ENCODE results near the gene SPRED2.

The SPRED2 gene

DNA sequence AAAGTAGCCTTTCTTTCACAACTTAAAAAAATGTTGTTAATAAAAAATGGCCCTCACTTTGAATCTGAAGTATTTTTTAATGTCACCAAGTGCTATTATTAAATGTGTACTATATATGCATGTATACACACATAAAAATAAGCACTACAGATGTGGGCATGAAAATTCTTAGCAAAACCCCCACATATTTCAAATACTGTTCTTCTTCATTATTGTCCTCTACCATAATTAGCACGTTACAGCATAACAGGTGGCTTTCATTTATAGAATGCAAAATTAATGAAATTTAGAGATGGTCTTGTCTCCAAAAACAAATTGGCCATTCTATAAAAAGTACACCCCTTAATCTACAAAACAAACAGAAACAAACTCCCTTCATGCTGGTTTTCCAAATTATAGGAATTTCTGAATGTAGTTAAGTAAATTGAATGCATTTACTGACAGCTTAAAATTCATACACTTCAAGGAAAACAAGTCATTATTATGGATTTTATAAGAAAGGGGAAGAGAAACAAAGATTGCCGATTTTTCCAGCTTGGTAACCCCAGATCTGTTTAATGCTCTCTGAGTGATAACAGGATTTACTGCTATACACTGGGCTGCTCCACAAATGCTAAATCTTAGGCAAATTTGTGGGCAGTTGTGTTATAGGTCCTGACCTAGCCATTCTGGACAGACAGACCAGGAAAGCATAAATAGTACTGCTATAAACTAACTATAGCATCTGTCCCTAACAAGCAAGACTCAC, 67.2 kb downstream of the SPRED2 start:
- no peak for DNase-seq (ENCODE audit: low read depth)

DNA sequence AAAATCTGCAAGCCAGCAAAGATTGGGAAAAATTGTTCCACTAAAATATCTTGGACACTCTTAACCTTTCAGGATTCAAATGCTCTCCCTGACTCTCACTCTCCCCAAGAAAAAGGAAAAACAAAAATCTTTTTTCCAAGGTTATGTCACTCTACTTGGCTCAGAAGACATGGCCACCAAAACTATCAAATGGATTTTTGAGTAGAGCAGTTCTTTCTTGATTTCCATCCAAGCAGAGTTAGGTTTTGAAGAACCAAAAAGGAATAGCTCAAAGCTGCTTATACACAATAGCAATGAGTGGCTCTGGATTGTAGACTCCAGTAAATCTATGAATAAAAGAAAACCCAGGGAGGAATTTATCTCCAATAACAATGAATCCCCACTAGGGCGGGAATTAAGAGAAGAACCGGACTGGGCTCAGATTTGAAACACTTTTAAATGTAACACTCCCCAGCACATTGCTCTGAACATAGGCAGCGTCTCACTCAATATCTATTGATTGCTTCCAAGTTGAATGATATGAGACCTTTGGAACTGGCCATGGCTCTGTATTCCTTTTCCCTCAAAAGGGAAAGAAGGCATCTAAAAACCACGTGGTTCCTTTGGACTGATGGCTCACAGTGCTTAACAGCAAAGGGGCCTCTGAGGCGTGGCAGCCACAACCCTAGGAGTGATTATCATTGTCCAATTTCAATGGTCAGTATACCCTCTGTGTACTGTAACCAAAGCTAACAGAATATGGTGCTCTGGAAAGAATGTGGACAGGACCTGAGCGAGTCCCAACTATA, 68.3 kb downstream of the SPRED2 start:
- no peak for DNase-seq (ENCODE audit: low read depth)

DNA sequence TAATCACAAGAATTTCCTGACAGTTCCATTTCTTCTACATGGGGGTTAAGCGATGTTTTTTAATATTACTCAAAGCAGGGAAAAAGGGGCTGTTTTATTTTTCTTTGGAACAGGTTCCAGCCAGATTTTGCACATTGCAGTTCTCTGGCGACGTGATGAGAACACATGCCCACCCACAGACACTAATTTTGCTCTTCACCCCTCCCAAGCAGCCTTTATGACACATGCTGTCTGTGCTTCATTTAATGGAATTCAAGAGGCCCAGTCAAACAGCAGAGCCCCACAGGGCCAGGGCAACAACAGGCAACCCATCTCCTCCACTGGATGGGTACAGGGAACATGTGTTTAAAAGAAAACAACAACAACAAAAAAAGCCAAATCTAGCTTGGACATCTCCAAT, 70.8 kb downstream of the SPRED2 start:
- no peak for DNase-seq (ENCODE audit: low read depth)

DNA sequence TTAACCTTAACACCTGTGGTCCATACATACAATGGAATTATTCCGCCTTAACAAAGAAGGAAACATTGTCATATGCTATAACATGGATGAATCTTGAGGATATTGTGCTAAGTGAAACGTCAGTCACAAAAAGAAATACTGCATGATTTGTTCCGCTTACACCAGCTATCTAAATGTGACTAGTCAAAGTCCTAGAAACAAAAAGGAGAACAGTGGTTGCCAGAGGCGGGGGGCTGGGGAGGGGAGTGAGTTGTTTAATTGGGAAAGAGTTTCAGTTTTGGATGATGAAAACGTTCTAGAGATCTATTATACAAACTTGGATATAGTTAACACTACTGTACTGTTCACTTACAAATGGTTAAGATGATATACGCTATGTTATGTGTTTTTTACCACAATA, 72.0 kb downstream of the SPRED2 start:
- DNase-seq (ENCODE audit: low read depth) = no peak

DNA sequence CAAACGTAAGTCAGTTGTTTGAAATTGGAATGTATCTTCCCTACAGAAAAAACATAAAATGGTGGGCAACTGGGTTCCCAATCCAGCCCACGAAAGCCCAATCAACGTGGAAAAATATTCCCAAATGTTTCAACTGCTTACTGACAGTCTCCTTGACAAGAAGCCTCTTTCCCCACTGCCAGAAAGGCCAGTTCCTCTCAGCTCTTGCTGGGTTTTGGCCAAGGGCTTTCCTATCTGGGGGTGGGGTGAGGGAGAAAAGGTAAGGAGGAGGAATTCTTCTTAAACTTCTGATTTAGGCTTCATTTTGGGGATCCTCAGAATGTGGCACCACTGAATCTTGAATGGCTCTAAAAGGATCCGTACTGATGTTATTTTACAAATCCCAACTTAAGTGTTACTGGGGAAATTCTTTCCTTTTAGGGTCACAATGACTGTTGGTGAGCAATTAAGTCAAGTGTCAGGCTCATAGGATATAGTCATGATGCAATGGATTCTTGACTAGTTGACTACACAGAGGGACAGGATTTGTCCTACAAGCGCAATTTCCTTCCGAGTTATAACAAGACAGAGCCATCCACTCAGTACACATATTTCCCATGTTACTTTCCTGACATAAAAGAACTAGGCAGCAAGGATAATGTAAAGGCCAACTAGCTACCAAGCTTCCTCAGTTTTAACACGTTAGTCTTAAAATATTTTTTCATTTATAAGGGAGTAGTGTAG, 73.6 kb downstream of the SPRED2 start:
- DNase-seq (ENCODE audit: low read depth) = peak; percentile 27

DNA sequence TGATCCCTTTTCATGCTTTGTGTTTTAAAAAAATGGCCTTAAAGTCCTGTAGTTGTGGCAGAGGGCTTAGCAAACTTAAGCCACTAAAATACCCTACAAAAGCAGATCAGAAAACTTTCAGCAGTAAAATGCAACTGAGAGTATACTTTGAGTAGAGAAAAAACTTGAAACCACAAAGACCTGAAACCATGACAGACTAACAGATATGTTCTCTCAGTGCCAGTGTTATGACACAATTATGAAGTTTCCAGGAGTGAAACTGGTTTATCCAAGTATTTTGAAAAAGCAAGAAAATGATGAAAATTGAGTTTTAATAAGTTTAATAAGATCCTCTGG, 74.5 kb downstream of the SPRED2 start:
- no peak for DNase-seq (ENCODE audit: low read depth)

DNA sequence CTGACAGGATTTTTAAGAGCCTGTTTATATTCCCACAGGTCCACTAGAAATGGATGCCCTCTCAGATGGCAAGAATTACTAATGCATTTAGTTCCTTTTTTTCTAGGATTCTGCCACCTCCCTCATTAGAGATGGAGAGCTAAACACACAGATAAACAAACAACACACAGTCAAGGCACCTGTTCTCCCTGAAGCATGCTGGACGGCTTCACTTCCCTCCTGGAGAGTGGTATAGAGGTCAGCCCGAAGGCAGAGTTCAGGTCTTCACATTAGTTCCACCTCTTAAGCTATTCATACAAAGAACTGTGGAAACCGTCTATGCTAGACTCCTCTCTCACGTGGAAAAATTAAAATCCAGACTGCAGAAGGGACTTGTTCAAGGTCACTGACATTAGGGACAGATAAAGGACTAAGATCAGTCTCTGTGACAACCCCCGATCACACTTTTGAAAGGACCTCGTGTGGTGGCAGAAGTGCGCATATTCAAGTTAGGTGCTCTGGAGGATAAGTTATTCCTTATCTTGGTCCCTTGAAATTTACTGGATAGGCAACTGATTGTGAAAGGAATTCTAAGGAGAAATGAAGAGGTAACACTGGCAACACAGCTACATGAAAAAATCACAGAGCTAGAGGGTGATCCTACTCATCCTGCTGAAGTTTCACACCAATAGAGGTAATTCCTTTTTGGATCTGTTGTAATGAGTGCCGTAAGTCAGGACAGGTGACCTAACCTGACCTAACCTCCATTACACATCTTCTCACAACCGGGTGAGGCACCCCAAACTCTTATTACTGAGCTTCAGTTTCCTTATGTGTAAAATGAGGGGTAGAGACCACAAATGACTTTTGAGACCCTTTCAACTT, 75.1 kb downstream of the SPRED2 start:
- no peak for DNase-seq (ENCODE audit: low read depth)

DNA sequence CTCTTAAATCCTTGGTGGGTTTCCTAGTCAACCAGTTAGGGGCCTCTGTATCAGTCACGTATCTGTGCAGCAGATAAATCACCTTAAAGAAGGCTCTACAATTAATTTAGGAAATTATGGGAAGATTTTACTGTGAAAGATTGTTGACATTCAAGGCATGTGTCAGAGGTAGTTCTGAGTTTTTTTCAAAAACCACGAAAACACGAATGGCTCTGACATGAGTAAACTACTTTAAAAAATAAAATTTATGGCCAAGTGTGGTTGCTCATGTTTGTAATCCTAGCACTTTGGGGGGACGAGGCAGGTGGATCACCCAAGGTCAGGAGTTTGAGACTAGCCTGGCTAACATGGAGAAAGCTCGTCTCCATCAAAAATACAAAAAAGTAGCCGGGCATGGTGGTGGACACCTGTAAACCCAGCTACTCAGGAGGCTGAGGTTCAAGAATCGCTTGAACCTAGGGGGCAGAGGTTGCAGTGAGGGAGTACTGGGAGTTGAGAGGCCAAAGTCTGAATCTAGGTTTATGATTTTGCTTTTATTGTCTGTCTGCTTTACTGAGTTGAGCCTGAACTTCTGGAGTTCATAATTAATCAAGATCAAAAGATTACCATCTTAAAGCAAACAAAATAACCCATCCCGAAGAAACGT, 77.1 kb downstream of the SPRED2 start:
- no peak for DNase-seq (ENCODE audit: low read depth)

DNA sequence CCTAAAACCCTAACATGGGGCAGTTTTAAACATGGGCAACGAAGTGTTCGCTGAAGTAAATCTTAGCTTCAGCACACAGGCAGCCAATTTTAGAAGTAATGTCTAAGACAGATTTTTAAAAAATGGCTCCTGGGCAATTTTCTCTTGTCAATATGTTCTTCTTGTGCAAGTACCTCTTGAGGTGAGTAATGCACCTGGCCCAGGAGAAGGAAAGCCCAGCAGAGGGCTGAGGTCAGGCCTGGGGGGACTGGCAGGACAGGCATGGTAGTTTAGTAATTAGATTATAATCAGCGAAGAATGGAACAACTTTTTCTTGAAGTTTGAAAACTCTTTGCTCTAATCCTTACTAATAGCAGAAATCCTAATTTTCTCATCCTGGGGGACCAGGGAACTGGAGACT, 77.6 kb downstream of the SPRED2 start:
- DNase-seq (ENCODE audit: low read depth) = no peak

DNA sequence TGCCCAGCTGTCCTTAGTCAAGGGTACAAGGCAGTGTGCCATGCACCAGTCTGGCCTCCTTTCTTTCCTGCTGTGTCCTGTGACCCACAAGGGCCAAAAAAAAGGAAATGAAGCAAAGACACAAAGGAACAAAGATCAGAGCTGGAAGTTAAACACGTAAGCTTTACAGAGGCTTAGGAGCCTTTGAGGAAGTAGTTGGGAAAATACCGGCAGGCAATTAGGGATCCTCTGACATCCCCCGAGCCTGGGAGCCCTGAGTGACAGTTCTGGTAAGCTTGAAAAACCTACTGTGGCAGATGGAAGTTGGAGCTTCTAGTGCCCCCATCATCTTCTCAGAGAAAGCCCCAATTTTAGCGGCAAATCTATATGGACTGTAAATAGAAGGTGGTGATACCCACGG, 78.5 kb downstream of the SPRED2 start:
- no peak for DNase-seq (ENCODE audit: low read depth)

DNA sequence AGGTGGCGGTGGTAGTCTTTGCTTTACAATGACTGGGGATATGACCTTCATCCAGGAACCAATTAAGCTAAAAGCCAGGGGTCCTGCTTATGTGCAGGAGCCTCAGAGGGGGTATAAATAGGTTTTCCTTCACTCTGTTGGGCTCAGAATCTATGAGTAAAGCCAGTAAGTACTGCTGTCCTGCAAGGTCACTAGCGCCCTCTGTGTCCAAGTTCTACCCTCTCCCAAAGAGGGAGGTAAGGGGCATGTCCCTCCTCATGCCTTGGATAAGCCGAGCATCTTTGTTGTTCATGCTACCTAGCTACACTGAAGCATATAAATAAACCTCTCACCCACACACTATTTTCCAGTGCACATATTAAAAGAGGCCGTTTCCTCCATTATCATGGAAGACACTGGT, 79.4 kb downstream of the SPRED2 start:
- DNase-seq (ENCODE audit: low read depth) = no peak

DNA sequence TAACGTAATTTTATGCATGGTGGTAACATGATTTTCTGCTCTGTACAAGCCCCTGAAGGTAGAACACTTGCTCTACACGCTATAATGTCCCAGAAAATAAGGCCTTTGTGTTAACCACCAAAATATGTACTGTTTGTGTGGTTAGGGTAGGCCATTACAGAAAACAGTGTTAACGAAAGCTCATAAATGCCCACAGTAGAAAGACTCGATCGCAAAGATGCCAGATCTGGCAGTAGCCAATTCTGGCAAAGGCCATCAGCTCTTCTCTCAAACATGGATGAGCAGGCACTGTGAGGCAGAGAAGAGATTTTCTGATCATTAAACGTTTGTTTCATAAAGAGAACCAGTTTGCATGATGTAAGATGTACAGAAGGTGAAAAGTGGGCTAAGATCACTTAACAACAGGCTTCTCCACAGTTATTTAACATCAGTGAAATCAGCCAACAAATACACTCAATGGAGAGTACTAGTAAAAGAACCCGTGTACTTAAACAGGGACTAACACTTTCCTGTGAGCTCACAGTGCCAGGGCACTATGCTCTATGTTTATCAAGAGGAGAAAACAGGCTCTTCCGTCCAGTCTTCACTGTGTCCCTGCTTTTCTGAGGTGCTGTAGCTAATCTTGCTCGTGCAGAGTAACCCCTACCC, 80.3 kb downstream of the SPRED2 start:
- DNase-seq (ENCODE audit: low read depth) = no peak

DNA sequence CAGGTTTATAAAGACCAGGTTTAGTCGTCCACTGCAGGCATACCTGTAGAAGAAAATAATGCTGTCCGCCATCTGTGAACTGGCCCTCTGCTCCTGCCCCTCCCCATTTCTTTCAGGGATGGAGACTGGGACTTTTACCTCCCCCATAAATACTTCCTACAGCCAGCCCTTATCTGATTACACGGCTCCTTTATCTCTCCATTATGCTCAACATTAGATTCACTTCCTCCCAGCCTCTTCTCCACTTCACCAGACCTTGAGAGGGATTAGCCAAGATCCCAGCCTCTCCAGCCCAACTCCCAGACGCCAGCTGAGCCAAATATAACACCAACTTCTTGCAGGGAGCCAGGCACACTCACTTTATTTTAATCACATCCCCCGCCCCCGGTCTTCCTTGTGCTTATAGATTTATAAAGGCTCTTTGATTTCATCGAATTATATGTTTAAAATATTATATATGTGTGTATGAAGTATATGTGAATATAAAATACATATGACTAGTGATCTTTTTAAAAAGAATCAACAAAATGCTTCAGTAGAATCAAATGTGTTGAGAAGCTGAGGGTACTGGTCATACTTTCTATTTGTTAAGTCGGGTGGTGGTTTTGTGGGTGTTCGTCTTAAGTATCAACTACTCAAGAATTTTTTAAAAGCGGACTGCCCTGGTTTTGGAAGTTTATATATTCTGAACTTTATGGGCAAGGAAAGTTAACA, 81.0 kb downstream of the SPRED2 start:
- DNase-seq (ENCODE audit: low read depth) = no peak

DNA sequence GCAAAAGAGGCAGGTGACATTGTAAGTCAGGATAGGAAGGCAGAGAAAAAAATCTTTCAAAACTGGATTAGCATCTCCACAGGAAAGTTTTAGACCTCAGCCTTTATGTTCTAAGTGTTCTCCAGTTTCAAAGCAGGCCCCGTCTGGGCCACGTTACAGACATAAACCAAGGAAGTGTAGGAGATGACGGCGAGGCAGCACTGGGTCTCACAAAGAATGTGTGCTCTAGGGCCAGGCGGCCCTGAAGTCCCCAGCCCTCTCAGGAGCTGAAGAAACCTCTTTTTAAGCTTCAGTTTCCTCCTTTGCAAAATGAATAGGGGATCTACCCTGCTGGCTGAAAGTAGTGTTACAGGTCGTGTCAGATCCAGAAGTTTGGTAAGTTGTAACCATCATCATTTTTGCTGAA, 81.7 kb downstream of the SPRED2 start:
- DNase-seq (ENCODE audit: low read depth) = no peak

DNA sequence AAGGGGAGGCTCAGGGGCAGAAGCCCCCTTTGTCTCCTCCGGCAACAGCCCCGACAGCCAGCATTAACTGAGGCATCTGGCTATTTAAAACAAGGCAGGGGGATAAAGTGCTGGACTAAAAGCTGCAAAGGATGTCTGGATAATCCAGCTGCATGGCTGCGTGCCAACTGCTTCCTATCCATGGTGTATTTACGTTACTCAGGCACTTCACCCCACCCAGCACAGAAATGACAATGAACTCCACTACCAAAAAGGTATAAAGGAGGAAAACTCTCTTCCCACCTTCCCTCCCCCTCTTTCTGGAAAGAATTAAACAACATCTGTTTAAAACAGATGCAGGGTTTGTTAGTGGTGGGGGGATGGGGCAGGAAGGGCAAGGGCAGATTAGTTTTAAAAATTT, 82.5 kb downstream of the SPRED2 start:
- DNase-seq (ENCODE audit: low read depth) = no peak

DNA sequence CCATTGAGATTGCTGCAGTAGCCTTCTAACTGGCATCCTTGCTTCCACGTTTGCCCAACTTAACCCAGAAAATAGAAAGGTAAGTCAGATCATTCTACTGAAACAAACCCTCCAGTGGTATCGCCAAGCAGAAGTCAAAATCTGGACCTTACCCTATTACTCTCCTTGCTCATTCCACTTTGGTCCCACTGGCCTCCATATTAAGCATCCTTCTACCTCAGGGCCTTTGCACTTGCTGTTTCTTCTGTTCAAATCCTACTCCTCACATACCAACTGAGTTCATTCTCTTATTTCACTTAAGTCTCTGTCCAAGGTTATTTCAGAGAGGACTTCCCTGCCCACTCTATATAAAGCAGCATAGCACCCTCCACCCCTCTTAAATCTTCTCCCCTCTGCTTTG, 84.5 kb downstream of the SPRED2 start:
- DNase-seq (ENCODE audit: low read depth) = no peak

DNA sequence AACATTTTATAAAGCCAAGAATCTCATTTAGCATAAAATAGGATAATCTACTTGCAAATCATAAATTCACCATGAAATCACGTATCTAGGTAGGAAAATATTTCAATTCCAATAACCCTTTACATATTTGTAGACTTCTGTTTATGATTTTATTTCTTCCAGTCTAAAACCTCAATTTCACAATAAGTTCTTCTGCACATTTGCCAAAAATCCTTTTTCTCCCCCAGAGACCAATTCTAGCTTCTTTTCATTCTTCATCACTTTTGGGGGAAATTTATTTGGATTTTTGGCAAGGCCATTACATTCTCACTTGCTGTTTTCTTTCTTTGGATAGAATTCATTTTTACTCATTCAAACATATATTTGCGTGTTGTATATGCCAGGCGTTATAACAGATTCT, 86.8 kb downstream of the SPRED2 start:
- no peak for DNase-seq (ENCODE audit: low read depth)

DNA sequence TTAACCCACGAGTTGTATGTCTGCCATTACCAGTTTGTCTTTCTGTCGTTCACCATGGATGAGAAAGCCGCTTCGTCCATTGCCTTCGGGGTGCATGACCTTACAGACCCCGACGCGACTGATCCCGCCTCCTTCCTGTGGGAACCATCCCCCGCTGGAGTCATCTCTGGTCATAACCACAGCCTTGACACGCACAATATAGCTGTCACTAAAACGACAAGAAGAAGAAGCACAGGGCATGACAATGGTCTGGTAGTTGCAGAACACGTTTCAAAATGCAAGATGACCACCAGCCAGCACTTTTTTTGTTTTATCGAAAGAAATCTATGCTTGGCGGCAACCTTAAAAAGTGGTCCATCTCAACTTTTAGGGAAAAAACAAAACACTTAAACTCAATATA, 87.7 kb downstream of the SPRED2 start:
- no peak for DNase-seq (ENCODE audit: low read depth)

DNA sequence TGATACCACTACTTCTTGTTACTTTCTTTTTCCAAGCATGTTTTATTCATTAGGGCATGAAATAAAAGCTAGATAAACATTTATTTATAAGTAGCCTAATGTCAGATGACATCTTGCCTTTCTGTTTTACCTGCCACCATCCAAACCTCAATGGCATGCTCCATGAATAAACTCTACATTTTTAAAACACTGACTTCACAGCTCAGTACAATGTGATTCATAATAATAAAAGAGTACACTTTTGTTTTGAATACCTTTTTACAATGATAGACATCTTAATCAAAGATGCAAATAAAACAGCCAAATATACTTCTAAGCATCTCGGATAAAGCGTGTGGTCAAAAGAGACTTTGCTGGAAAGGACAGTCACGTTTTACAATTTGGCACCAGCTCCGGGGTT, 88.2 kb downstream of the SPRED2 start:
- DNase-seq (ENCODE audit: low read depth) = no peak

DNA sequence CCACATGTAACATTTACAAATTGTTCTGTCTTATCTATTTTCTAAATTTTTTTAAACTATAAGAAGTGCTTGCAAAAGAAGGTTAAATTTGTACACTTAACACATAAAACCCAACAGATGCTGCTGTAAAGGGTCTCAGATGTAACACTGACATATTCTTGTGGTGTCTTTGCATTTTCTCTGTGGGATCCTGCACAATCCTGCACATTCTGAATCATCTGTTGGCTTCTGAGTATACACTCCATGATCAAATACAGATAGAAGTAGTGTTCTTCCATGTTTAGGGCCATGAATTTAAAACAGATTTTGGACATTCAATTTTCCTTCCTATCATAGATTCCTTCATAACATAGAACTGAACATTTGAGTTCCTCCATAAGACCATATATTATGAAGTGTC, 89.0 kb downstream of the SPRED2 start:
- no peak for DNase-seq (ENCODE audit: low read depth)
